Hepatocyte (in vitro differentiated cells): ENCODE measurements around the gene SERINC5. TPM values are rescaled to one million over a fixed set of nuclear protein-coding genes. Genes with fewer than 3 reads are reported as not detected.

Experiments used
- DNase-seq: peaks from one replicate; pipeline ENCODE4 v3.0.0-alpha.2; 2016; ENCODE audit warnings: low spot score
- H2AFZ ChIP-seq: fragments of 200-600 bp; sonication (generic); 2 replicates; pipeline ENCODE4 v1.6.0; 2016; ENCODE audit warnings: antibody characterized with exemption, mild to moderate bottlenecking
- H3K27ac ChIP-seq: fragments of 200-600 bp; sonication (generic); 2 replicates; pipeline ENCODE4 v1.5.1; 2016; ENCODE audit warnings: mild to moderate bottlenecking
- H3K27me3 ChIP-seq: fragments of 200-600 bp; sonication (generic); 2 replicates; pipeline ENCODE4 v1.6.1; 2016
- H3K36me3 ChIP-seq: fragments of 200-600 bp; sonication (generic); replicated peaks from 2 replicates; pipeline ENCODE4 v1.5.1; 2016; ENCODE audit warnings: low read depth; ENCODE audit not compliant: insufficient read depth
- H3K4me1 ChIP-seq: fragments of 200-600 bp; sonication (generic); 2 replicates; pipeline ENCODE4 v1.5.1; 2016; ENCODE audit warnings: mild to moderate bottlenecking, moderate library complexity; ENCODE audit not compliant: insufficient read depth
- H3K4me2 ChIP-seq: fragments of 200-600 bp; sonication (generic); 2 replicates; pipeline ENCODE4 v1.6.0; 2016
- H3K4me3 ChIP-seq: fragments of 200-600 bp; sonication (generic); 2 replicates; pipeline ENCODE4 v1.5.1; 2016; ENCODE audit warnings: mild to moderate bottlenecking
- H3K79me2 ChIP-seq: fragments of 200-600 bp; sonication (generic); 2 replicates; pipeline ENCODE4 v1.6.0; 2017; ENCODE audit warnings: mild to moderate bottlenecking
- H3K9me2 ChIP-seq: fragments of 200-600 bp; sonication (generic); replicated peaks from 2 replicates; pipeline ENCODE4 v1.6.0; 2017; ENCODE audit warnings: mild to moderate bottlenecking; ENCODE audit not compliant: insufficient read depth
- H3K9me3 ChIP-seq: fragments of 200-600 bp; sonication (generic); 2 replicates; pipeline ENCODE4 v1.5.1; 2016; ENCODE audit warnings: low read depth, mild to moderate bottlenecking
- H4K20me1 ChIP-seq: fragments of 200-600 bp; sonication (generic); 2 replicates; pipeline ENCODE4 v1.6.0; 2016; ENCODE audit warnings: mild to moderate bottlenecking; ENCODE audit not compliant: insufficient read depth, poor library complexity, severe bottlenecking
- CTCF ChIP-seq: fragments of 200-600 bp; sonication (generic); IDR thresholded peaks from 2 replicates; pipeline ENCODE4 v1.5.1; 2016; ENCODE audit warnings: antibody characterized with exemption, mild to moderate bottlenecking; ENCODE audit not compliant: poor library complexity
- EZH2 ChIP-seq: fragments of 200-600 bp; sonication (generic); IDR thresholded peaks from 2 replicates; pipeline ENCODE4 v1.6.1; 2016; ENCODE audit warnings: antibody characterized with exemption, mild to moderate bottlenecking, borderline replicate concordance
- EZH2phosphoT487 ChIP-seq: fragments of 200-600 bp; sonication (generic); IDR thresholded peaks from one replicate; pipeline ENCODE4 v1.6.1; 2018; ENCODE audit warnings: antibody characterized with exemption, mild to moderate bottlenecking, low read depth, moderate library complexity; ENCODE audit not compliant: unreplicated experiment, severe bottlenecking
- WGBS: methylation state at CpG from one replicate; pipeline ENCODE4 v1.1.6; 2016; ENCODE audit warnings: low lambda C conversion rate; ENCODE audit errors: missing lambda C conversion rate; 5-methylcytosine and 5-hydroxymethylcytosine counted together
- polyA plus RNA-seq: library from polyadenylated mRNA; unstranded; fragments of >200 nt; fragmentation: Nextera tagmentation; extraction: Ambion mirVana; gene quantifications from 2 replicates; pipeline ENCODE4 v1.2.1, GENCODE V29; 2016
- total RNA-seq: library from RNA; depleted of rRNA; stranded (reverse); fragments of >200 nt; gene quantifications from 2 replicates; pipeline ENCODE4 v1.2.3, GENCODE V29; 2014

SERINC5 gene
- total and polyA plus RNA-seq, 2 experiments from 2014 or later = 19.3 to 70.2 TPM

- Histone ChIP-seq H3K9me3 (no peaks in the 10 kb centered on the region), H3K4me1 (peaks cover 36% of the 10 kb centered on the region), H3K4me2 (peak overlapping the region; percentile 88), H3K4me3 (no peak overlapping the region), H2AFZ (no peak overlapping the region), H4K20me1 (peaks cover 28% of the 10 kb centered on the region), H3K27me3 (no peaks in the 10 kb centered on the region), H3K36me3 (no peaks in the 10 kb centered on the region), H3K79me2 (peaks cover 82% of the 10 kb centered on the region), H3K9me2 (no peaks in the 10 kb centered on the region), H3K27ac (peak overlapping the region; percentile 98)
- WGBS = 87% methylated on average over 8 of the region's 8 CpGs
- DNase-seq = no peak
- TF ChIP-seq EZH2 (no peak), CTCF (no peak), EZH2phosphoT487 (no peak)
These were observed 4.2 kb downstream of the SERINC5 start for GRCh38 chr5:80251636-80252035.

GRCh38 chr5:80250801-80251200 is 5.0 kb downstream of the SERINC5 start:
- H3K36me3 ChIP-seq = no peaks in the 10 kb centered on the region
- TF ChIP-seq CTCF = no peak
- peaks cover 85% of the 10 kb centered on the region for H3K79me2 ChIP-seq
- DNase-seq = no peak
- H4K20me1 ChIP-seq = peaks cover 28% of the 10 kb centered on the region
- H3K4me2 ChIP-seq = no peak overlapping the region
- WGBS = 57% methylated on average over 7 of the region's 7 CpGs
- no peaks in the 10 kb centered on the region for H3K9me3 ChIP-seq
- H2AFZ ChIP-seq = no peak overlapping the region
- no peak overlapping the region for H3K27ac ChIP-seq
- no peaks in the 10 kb centered on the region for H3K9me2 ChIP-seq
- no peaks in the 10 kb centered on the region for H3K27me3 ChIP-seq
- H3K4me1 ChIP-seq = peaks cover 43% of the 10 kb centered on the region
- H3K4me3 ChIP-seq = no peak overlapping the region

- DNase-seq = no peak
- Histone ChIP-seq H3K79me2 (peaks cover 87% of the 10 kb centered on the region), H3K4me3 (no peak overlapping the region), H3K9me2 (no peaks in the 10 kb centered on the region), H4K20me1 (peaks cover 28% of the 10 kb centered on the region), H3K27me3 (no peaks in the 10 kb centered on the region), H3K9me3 (no peaks in the 10 kb centered on the region), H3K4me1 (peaks cover 52% of the 10 kb centered on the region), H3K4me2 (no peak overlapping the region), H3K27ac (no peak overlapping the region), H2AFZ (no peak overlapping the region), H3K36me3 (no peaks in the 10 kb centered on the region)
- WGBS = 83% methylated on average over 1 of the region's 1 CpG
- TF ChIP-seq EZH2phosphoT487 (no peak), CTCF (no peak), EZH2 (no peak)
These were observed 5.9 kb downstream of the SERINC5 start for GRCh38 chr5:80249901-80250300.

GRCh38 chr5:80248378-80248777 is 7.5 kb downstream of the SERINC5 start:
- 73% methylated on average over 2 of the region's 2 CpGs for WGBS
- Histone ChIP-seq H3K4me2 (no peak overlapping the region), H2AFZ (no peak overlapping the region), H3K27ac (peak overlapping the region; percentile 87), H3K27me3 (no peaks in the 10 kb centered on the region), H3K36me3 (no peaks in the 10 kb centered on the region), H3K4me3 (no peak overlapping the region), H4K20me1 (peaks cover 13% of the 10 kb centered on the region), H3K79me2 (peaks cover 87% of the 10 kb centered on the region), H3K9me3 (peaks cover under 1% of the 10 kb centered on the region), H3K4me1 (peaks cover 43% of the 10 kb centered on the region), H3K9me2 (no peaks in the 10 kb centered on the region)
- TF ChIP-seq EZH2 (no peak), EZH2phosphoT487 (no peak), CTCF (no peak)
- no peak for DNase-seq
